GM19240 (cell line): ENCODE measurements around the gene DLL4.
A peak's percentile ranks its signal among the peaks of the same experiment; 100 is the strongest.

Experiments used
- DNase-seq: peaks from one replicate; pipeline ENCODE4 v3.0.0; 2011; ENCODE audit warnings: low spot score; ENCODE audit not compliant: insufficient read length

DLL4 gene

DNA sequence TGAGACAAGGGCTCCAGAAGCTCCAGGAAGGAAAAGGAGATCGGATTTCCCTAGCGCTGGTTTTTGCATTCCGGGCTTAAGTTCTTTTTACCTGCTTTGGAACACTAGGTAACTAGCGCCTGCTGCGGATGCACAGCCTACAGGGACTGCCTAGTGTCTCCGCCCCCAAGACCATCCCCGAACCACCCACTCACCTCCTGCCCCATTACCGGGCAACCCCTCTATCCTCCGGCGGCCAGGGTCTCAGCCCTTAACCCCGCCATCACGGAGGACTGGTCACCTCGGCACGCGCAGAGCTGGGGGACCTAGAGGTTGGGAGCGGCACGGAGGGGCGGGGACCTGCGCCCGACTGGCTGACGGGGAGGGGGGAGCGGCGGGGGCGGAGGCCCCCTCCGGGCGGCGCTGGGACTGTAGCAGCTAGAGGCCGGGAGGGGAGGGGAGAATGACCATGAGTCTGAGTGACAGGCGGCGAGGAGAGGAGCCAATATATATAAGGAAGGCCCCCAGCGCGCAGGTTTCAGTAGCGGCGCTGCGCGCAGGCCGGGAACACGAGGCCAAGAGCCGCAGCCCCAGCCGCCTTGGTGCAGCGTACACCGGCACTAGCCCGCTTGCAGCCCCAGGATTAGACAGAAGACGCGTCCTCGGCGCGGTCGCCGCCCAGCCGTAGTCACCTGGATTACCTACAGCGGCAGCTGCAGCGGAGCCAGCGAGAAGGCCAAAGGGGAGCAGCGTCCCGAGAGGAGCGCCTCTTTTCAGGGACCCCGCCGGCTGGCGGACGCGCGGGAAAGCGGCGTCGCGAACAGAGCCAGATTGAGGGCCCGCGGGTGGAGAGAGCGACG, at the start of gene DLL4:
Gene DLL4, plus strand, starts transcription at position 520 of the 839 bp plus-strand sequence. CDS start 329 bp downstream, outside the sequence.
- no peak for DNase-seq

DNA sequence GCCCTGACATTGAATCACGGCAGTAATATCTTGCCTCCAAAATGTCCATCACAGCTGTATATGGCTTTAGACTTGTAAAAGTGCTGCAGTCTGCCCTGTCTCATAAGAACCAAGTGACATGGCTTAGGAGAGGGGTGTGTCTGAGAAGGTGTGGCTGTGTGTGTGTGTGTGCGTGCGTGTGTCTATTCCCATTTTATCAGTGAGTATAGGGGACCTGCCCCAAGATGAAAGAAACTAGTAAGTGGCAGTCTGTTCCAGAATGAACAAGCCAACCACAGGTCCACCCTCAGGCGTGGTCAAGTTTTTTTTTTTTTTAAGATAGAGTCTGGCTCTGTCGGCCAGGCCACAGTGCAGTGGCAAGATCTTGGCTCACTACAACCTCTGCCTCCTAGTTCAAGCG, 49.5 kb upstream of the DLL4 start:
- DNase-seq: no peak

DNA sequence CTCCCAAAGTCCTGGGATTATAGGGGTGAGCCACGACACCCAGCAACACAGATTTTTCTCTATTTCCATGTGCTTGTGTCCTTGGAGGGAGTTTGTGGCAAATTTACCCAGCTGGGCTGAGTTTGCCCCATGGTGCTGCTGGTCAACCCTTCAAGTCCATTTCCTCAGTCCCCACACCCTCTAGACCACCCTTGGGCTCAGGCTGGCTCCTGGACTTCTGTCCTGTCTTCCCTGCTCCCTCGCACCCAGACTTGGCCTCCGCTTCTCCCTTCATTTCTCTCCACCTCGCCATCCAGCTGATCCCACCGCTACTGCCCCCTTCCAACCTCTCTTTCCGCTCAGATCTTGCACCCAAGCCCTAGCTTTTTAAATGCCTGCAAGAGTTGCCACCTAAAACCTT, 47.8 kb upstream of the DLL4 start:
- DNase-seq: no peak

DNA sequence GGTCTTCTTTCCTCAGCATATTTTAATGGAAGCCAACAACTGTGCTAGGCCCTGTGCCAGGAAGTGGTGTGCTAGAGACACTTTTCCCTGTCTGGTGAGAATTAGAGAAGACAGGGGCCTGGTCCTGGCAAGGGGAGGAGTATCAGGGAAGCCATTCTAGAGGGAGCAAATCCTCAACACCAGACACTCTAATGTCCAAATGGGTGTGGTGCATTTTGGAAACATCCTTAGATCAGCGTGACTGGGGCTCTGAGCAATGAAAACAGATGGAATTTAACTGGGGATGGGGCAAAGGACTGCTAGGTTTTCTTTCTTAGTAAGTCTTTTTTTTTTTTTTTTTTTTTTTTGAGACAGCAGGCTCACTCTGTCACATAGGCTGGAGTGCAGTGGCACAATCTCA, 42.6 kb upstream of the DLL4 start:
- DNase-seq: no peak

DNA sequence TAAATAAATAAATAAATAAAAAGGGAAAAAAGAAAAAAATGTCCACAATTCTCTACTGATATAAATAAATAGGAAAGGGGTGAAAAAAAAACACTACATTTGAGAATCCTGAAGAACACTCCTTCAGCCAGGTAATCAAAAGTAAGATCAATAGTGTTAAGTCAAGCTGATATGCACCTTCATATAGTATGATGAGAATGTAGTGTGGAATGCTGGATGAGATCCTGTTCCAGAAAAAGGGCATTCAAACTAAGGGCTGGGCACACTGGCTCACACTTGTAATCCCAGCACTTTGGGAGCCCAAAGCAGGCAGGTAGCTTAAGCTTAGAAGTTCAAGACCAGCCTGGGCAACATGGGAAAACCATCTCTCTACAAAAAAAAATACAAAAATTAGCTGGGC, 40.0 kb upstream of the DLL4 start:
- DNase-seq: no peak

DNA sequence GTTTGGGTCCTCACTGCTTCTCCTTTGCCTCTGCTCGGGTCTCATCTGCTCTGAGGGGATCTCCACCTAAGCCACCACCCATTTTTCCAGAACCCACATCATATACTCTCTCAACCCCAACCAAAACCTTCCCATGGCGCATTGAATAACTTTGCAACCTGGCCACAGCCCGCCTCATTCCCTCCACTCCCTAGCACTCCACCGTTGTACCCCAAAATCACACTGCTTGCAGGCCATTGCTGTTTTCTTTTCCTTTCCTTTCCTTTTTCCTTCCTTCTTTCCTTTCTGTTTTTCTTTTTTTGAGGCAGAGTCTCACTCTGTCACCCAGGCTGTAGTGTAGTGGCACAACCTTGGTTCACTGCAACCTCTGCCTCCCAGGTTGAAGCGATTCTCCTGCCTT, 38.0 kb upstream of the DLL4 start:
- DNase-seq: no peak

DNA sequence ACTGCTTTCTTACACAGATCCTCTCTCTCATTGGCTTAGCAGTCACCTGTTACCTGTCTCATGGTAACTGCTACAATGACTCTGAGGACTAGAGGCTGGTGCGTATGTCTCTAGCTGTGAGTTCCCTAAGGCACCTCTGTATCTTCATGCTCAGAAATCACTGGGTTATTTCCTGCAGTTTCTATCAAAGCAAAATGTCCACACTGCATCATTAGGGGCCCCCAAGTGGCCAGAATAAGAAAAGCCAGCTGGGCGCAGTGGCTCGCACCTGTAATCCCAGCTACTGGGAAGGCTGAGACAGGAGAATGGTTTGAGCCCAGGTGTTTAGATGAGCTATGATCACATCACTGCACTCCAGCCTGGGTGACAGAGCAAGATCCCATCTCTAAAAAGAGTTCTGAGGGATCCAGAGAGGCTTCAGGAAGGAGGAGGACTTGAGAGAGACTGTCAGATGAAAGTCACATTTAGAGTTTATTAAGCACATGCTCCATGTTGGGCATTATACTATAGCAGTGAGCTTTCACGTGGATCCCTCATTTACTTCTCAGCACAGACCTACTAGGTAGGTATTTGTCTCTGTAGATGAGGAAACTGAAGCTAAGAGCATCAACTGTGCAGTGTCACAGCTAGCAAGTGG, 37.2 kb upstream of the DLL4 start:
- no peak for DNase-seq

DNA sequence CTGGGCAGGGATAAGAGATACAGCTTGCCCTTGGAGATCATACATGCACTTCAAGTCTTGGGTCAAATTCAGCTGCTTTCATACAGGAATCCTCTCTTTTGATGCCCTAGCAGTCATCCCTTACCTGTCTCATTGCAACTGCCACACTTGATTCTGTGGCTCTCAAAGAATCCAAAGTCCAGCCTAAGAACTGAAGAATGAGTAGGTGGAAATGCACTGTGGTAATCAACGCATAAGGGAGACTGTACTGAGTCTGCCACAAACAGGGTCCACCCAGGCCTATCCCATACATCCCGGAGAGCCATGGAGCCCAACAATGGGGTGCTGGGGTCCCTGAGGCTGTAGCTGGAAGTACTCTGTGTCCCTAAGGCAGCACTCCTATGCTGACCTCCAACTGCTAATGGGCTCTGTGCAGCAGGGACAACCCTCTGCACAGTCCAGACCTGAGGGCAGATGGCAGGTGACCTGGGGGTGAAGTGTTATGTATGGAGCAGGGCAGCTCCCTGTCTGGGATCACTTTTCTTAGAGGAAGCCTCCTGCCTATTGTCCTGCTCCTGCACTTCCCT, 36.6 kb upstream of the DLL4 start:
- DNase-seq: no peak

DNA sequence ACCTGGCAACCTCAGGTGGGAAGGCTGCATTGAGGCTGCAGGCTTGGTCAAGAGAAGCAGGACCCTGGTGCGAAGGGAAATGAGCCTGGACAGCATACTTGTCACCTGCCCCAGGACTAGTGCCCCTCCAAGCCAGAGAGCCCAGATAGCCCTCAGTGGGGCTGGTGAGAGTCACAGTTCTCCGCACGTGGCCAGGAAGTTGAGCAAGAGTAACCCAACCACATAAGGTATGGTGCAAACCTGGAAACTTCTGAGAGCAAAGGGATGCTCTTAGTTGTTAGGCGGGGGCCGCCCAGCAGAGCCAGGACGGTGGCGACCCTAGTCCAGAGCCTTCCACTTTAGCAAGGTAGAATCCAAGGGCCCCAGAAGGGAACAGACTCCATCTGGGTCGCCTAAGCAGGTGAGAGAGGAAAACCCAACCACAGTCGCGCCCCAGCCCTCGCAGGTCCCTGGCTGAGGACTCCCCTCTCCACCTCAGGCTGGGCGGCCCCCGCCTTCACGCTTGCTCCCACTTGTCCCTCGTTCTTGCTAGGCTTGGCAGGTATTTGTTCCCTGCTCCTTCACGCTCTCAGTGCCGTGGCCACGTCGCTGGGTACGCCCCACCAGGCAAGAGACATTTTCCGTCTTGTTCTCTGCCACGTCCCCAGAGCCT, 36.0 kb upstream of the DLL4 start:
- DNase-seq: no peak

DNA sequence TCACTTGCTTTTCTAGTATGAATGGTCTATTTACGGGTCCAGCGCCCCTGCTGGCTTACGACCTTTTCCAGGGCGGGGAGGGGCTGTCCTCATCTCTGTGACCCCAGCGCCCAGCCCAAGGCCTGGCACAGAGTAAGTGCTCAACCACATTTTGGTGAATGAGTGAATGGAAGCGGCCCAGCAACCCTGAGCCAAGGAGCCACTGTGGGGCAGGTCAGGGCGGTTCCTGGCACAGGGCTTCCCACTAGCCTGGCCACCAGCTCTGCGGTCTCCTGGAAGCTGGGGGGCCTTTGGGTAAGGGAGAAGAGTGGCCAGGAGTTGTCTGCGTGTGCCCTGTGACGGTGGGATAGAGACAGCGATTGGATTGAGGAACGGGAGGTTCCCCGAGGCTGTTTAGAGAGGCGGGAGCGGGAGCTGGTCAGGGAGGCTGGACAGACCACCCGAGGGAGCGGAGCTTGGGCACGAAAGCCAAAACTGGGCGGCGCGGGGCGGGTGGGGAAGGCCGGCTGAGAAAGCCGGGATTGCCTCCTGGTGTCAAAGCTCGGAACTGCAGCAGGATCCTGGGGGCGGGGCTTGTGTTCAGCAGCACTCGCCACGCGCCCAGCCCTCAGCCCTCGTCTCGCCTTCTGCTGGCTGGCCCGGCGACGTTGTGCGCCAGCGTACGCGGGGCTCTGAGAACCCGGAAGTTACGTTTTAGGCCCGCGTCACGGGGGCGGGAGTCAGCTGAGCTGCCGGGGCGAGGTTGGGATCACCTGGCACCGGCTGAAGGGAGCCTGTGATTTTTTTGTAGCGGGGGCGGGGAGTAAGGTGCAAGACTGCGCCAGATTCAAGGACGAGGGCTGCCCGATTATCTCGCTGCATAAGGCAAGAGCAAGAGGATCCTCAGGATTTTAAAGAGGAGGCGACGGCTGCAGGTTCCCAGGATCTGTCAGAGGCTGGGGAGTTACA, 35.1 kb upstream of the DLL4 start, which contains the start of gene VPS18:
Gene VPS18, plus strand, starts transcription at position 718 of the 948 bp plus-strand sequence. CDS start 319 bp downstream, outside the sequence.
- peak; percentile 90 for DNase-seq

DNA sequence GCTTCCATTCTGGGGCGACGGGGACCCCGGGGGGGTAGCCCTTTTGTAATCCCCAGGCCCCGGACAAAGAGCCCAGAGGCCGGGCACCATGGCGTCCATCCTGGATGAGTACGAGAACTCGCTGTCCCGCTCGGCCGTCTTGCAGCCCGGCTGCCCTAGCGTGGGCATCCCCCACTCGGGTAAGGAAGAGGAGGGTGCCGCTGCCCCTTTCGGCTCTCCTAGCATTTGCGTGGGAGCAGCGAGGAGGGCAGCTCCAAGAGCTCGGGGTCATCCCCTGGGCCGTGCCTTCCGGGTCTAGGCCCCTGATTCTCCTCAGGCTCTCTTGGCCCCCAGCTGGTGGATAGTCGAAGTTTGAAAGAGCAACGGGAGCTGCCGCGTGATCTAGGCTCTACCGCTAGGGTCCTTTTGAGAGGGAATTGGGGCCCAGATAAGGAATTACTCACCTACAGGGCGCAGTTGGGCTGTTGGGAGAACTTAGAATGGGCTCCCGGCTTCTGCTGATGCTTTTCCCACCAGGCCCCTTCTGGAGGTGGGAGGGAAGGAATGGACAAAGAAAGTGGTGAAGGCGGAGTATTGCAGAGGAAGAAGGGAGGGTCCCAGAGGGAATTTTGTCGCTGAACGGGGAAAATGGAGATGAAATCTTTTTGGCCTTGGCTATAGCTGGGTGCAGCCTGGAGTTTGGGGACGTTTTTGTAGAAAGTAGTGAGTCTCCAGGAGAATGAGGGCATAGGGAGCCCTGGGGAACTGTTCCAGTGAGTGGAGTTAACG, 34.3 kb upstream of the DLL4 start:
- no peak for DNase-seq

DNA sequence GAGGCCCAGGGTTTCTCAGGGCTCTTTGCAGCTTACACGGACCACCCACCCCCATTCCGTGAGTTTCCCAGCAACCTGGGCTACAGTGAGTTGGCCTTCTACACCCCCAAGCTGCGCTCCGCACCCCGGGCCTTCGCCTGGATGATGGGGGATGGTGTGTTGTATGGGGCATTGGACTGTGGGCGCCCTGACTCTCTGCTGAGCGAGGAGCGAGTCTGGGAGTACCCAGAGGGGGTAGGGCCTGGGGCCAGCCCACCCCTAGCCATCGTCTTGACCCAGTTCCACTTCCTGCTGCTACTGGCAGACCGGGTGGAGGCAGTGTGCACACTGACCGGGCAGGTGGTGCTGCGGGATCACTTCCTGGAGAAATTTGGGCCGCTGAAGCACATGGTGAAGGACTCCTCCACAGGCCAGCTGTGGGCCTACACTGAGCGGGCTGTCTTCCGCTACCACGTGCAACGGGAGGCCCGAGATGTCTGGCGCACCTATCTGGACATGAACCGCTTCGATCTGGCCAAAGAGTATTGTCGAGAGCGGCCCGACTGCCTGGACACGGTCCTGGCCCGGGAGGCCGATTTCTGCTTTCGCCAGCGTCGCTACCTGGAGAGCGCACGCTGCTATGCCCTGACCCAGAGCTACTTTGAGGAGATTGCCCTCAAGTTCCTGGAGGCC, 29.5 kb upstream of the DLL4 start:
- no peak for DNase-seq

DNA sequence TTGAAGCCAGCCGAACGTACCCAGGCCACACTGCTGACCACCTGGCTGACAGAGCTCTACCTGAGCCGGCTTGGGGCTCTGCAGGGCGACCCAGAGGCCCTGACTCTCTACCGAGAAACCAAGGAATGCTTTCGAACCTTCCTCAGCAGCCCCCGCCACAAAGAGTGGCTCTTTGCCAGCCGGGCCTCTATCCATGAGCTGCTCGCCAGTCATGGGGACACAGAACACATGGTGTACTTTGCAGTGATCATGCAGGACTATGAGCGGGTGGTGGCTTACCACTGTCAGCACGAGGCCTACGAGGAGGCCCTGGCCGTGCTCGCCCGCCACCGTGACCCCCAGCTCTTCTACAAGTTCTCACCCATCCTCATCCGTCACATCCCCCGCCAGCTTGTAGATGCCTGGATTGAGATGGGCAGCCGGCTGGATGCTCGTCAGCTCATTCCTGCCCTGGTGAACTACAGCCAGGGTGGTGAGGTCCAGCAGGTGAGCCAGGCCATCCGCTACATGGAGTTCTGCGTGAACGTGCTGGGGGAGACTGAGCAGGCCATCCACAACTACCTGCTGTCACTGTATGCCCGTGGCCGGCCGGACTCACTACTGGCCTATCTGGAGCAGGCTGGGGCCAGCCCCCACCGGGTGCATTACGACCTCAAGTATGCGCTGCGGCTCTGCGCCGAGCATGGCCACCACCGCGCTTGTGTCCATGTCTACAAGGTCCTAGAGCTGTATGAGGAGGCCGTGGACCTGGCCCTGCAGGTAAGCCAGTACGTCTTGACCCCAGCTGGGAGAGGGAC, 28.7 kb upstream of the DLL4 start:
- DNase-seq: no peak

DNA sequence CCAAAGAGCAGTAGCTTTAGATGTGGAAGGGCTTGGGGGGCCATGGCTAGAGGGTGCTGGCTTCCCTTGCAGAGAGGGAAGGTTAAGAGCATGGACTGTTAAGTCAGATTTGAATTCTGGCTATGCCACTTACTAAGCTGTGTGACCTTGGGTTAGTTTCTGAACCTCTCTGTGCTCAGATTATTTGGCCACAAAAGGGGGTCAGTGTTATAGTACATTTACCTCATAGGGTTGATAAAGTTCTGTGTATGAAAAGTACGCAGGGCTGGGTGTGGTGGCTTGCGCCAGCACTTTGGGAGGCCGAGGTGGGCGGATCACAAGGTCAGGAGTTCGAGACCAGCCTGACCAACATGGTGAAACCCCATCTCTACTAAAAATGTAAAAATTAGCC, 28.1 kb upstream of the DLL4 start:
- no peak for DNase-seq

DNA sequence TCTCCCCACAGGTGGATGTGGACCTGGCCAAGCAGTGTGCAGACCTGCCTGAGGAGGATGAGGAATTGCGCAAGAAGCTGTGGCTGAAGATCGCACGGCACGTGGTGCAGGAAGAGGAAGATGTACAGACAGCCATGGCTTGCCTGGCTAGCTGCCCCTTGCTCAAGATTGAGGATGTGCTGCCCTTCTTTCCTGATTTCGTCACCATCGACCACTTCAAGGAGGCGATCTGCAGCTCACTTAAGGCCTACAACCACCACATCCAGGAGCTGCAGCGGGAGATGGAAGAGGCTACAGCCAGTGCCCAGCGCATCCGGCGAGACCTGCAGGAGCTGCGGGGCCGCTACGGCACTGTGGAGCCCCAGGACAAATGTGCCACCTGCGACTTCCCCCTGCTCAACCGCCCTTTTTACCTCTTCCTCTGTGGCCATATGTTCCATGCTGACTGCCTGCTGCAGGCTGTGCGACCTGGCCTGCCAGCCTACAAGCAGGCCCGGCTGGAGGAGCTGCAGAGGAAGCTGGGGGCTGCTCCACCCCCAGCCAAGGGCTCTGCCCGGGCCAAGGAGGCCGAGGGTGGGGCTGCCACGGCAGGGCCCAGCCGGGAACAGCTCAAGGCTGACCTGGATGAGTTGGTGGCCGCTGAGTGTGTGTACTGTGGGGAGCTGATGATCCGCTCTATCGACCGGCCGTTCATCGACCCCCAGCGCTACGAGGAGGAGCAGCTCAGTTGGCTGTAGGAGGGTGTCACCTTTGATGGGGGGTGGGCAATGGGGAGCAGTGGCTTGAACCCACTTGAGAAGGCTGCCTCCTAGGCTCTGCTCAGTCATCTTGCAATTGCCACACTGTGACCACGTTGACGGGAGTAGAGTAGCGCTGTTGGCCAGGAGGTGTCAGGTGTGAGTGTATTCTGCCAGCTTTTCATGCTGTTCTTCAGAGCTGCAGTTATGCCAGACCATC, 26.3 kb upstream of the DLL4 start:
- DNase-seq: no peak

DNA sequence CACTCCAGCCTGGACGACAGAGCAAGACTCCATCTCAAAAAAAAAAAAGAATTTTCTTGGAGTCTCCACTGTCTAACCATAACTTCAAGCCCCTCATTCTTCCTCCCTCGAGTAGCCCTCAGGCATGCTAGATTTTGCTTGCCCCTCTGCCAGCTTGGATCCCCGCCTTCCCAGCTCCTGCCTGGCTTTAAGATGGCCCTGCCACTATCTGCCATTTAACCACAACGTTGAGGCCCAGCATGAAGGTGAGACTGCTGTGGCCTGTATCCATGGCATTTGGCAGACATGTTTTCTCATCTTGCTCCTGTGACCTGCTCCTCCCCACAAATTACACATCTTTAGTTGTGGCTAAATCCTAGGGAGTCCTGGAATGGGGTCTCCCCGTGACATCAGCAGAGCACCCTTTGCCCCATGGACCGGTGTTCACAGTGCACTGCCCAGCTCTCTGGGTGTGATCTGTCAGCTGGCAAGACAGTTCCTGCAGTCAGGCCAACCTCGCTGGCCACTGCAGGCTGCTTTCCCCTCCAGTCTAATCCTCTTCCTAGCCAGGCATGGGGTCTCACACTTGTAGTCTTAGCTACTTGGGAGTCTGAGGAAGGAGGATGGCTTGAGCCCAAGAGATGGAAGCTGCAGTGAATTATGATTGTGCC, 24.5 kb upstream of the DLL4 start:
- DNase-seq: no peak
